Measurements from ENCODE around the gene TBC1D22B.

The TBC1D22B gene

GRCh38 chr6:37314487-37315156, 57.0 kb downstream of the TBC1D22B start:
- DNase-seq (ENCODE audit: low spot score), result peak; percentile 36
- H3K27ac ChIP-seq, result no peak overlapping the region
- TF ChIP-seq, protein P1, sequence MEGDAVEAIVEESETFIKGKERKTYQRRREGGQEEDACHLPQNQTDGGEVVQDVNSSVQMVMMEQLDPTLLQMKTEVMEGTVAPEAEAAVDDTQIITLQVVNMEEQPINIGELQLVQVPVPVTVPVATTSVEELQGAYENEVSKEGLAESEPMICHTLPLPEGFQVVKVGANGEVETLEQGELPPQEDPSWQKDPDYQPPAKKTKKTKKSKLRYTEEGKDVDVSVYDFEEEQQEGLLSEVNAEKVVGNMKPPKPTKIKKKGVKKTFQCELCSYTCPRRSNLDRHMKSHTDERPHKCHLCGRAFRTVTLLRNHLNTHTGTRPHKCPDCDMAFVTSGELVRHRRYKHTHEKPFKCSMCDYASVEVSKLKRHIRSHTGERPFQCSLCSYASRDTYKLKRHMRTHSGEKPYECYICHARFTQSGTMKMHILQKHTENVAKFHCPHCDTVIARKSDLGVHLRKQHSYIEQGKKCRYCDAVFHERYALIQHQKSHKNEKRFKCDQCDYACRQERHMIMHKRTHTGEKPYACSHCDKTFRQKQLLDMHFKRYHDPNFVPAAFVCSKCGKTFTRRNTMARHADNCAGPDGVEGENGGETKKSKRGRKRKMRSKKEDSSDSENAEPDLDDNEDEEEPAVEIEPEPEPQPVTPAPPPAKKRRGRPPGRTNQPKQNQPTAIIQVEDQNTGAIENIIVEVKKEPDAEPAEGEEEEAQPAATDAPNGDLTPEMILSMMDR (conservative IDR thresholded peaks at IDR 0.05; ENCODE audit: low read depth), result 0 out of 2 replicates have a peak, but pooled peaks have one; percentile 40
- CTCF ChIA-PET, result interaction anchor here (0.6 to 3.5 kb wide), 7 partner anchors 10 to 104 kb away, joined by 3 to 17 read pairs (median 4); no protein-coding TSS in a partner anchor
- POLR2A ChIA-PET (ENCODE audit: low non-redundant PET), result no interaction called here

DNA sequence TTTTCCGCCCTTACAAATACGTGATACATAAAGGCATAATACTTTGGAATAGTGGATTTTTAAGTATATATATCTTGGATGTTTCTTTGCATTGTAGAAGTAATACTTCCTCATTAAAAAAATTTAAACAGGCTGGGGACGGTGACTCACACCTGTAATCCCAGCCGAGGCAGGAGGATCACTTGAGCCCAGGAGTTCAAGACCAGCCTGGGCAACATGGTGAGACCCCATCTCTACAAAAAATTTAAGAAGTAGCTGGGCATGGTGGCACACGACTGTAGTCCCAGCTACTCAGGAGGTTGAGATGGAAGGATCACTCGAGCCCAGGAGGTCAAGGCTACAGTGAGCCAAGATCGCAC, 57.6 kb downstream of the TBC1D22B start:
- POLR2A ChIA-PET (ENCODE audit: low non-redundant PET), result no interaction called here
- H3K27ac ChIP-seq, result no peak overlapping the region
- TF ChIP-seq, protein P1 (conservative IDR thresholded peaks at IDR 0.05; ENCODE audit: low read depth), result no peak; the same call in 1 of the 2 replicates
- CTCF ChIA-PET, result interaction anchor here (0.6 to 3.5 kb wide), 8 partner anchors 11 to 292 kb away, joined by 3 to 17 read pairs (median 4); no protein-coding TSS in a partner anchor
- no peak for DNase-seq (ENCODE audit: low spot score)

DNA sequence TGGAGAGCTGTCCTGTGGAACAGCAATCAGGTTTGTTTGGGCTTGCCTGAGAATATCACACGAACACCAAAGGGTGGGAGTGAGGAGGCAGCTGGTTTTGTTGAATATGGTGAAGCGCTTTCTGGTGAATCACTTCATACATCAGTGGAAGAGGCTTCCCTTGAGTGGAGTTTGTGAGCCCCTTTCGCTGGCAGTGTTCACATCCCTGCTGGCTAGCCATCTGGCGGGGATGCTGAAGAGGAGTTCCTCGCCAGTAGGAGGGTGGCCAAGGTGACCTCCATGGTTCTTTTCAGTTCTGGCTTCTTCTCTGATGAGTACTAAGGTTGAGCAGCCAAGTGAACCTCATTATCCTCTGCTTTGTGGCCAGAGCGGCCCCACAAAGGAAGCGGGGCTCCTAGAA, 58.5 kb downstream of the TBC1D22B start:
- DNase-seq (ENCODE audit: low spot score), result no peak
- ChIA-PET CTCF (no interaction called here), POLR2A (ENCODE audit: low non-redundant PET) (no interaction called here)
- no peak overlapping the region for H3K27ac ChIP-seq
- TF ChIP-seq, protein P1 (conservative IDR thresholded peaks at IDR 0.05; ENCODE audit: low read depth), result no peak

- ChIA-PET CTCF (no interaction called here), POLR2A (ENCODE audit: low non-redundant PET) (no interaction called here)
- TF ChIP-seq, protein P1 (conservative IDR thresholded peaks at IDR 0.05; ENCODE audit: low read depth), result no peak
- DNase-seq (ENCODE audit: low spot score), result no peak
- H3K27ac ChIP-seq, result no peak overlapping the region
Observed at GRCh38 chr6:37317312-37318038, 59.9 kb downstream of the TBC1D22B start.

DNA sequence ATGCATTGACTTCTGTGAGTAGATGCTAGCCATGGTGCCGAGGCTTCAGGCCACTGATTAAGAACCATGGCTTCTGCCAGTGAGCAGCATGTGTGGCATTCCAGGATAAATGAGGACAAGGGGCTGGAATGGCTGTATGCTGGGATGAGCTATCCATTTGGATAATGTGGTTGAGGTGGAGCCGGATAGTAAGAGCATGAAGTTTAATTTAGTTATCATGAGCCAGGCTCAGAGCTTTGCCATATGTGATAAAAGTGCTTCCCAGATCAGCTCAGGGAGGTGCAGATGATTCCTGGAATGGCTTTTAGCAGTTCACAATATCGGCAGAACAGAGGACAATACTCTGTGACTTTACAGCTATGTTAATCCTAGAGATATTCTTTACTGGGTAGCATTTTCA, 61.6 kb downstream of the TBC1D22B start:
- no peak overlapping the region for H3K27ac ChIP-seq
- ChIA-PET POLR2A (ENCODE audit: low non-redundant PET) (no interaction called here), CTCF (no interaction called here)
- TF ChIP-seq, protein P1 (conservative IDR thresholded peaks at IDR 0.05; ENCODE audit: low read depth), result no peak
- no peak for DNase-seq (ENCODE audit: low spot score)

GRCh38 chr6:37319856-37320480, 62.4 kb downstream of the TBC1D22B start:
- POLR2A ChIA-PET (ENCODE audit: low non-redundant PET), result no interaction called here
- DNase-seq (ENCODE audit: low spot score), result no peak
- CTCF ChIA-PET, result interaction anchor here (0.7 to 0.8 kb wide), 2 partner anchors 200 to 268 kb away, joined by 3 to 4 read pairs; no protein-coding TSS in a partner anchor
- no peak overlapping the region for H3K27ac ChIP-seq
- TF ChIP-seq, protein P1 (conservative IDR thresholded peaks at IDR 0.05; ENCODE audit: low read depth), result no peak

Measured in RWPE1 (cell line).